Central memory CD4-positive, alpha-beta T cell (primary cell): ENCODE data around the gene ESRP2.

ENCODE experiments used
- DNase-seq: peaks from one replicate; pipeline ENCODE4 v3.0.0; 2022
- total RNA-seq, 3 experiments: gene quantifications; one replicate each; lab custom pipeline; 2026; lab: John Stamatoyannopoulos, UW

ESRP2 gene
- total RNA-seq, result 0.19 to 0.71 (median 0.39) reads per million in 3 experiments

DNA sequence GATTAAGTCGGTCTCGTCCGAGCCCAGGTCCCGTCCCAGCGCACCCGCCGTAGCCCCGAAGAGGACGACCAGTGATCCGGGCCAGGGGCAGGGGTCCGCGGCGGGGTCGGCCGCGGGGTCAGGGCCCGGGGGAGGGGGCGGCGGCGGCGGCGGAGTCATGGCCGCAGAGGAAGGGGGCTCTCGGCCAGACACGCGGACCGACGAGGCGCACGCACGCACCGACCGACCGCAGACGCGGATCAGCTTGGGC, at the start of gene ESRP2:
Gene ESRP2 (minus strand): TSS at position 241 of the 250 bp plus-strand sequence. CDS start 82 bp downstream, at position 159.
- DNase-seq, result no peak

- no peak for DNase-seq
These were observed 49.8 kb upstream of the ESRP2 start for GRCh38 chr16:68285683-68286082.

DNA sequence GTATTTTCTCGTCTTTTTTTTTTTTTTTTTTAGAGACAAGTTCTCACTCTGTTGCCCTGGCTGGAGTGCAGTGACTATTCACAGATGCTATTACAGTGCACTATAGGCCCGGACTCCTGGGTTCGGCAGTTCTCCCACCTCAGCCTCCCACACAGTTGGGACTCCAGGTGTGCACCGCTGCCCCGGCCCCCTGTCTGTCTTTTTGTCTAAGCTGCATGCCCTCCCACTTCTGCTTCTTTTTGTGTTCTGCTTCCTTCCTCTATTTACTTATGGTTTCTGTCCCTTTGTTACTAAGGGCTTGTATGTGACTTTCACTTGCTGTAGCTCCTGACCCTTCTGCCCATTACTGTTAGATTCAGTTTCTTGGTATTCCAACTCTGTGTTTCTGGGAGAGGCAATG, 48.9 kb upstream of the ESRP2 start:
- DNase-seq, result no peak

DNA sequence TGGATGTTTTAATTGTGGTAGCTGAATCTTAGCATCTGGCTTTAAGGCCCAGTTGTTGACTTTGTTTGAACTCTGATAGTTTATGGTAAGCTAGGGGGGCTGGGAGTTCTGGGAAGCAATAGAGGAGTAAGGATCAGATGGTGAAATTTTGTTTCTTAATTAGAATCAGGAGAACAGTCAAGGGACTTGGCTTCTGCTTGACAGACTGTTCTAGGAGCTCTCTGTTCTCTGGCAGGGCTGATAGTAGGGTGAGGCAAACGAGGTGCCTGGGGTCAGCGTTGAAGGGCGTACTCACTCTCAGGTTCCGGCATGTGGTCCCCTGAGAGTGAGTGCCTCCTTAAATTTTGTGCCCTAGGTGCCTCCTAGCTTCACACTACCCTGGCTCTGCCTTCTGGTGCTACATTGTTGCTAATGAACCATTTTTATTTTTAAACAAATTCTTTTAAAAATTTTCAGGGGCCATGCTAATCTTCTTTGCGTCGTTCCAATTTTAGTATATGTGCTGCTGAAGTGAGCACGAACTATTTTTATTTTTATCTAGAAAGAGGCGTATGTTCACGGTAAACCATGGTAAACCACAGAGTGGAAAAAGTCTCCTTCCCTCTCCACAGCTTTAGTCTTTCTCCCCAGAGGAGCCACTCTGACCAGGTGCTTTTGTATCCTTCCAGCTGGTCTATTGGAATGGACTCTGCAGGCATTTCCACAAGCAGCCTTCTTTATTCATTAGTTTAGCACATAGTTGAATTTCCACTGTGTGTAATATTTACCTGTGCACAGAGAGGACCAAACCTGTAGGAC, 48.1 kb upstream of the ESRP2 start:
- no peak for DNase-seq

DNA sequence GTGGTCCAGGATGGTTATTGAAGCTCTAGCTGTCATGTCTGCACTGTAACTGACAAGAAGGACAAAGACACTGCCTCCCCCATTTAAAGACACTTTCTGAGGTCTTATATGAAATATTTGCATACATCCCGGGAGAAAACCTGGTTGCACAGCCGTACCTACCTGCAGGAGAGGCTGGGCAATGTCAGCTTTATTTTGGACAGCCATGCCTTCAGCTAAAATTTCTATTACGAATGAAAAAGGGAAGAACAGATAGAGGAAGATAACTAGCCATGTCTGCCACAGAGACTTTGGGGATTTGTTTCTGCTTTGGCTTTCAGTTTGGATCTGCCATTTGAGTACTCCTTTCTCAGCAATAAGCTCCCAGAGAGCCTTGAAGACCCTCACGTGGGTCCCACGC, 47.4 kb upstream of the ESRP2 start:
- DNase-seq, result no peak

DNA sequence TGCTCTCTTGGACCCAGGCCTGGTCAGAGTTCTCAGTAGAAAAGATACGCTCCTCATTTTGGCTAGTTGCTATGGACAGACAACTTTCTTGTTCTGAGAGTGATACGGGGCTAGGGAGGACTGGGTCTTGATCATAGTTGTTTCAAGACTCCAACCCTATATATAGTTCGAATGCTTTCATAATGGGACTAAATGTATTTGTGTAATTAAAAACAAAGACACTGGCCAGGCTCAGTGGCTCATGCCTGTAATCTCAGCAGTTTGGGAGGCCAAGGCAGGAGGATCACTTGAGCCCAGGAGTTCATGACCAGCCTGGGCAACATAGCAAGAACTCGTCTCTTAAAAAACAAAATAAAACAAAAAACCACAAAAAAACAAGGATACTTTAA, 46.1 kb upstream of the ESRP2 start:
- no peak for DNase-seq

- peak; percentile 52 for DNase-seq
These were observed 45.6 kb upstream of the ESRP2 start for GRCh38 chr16:68281368-68282063.

GRCh38 chr16:68279726-68280558, 44.0 kb upstream of the ESRP2 start:
- no peak for DNase-seq

DNA sequence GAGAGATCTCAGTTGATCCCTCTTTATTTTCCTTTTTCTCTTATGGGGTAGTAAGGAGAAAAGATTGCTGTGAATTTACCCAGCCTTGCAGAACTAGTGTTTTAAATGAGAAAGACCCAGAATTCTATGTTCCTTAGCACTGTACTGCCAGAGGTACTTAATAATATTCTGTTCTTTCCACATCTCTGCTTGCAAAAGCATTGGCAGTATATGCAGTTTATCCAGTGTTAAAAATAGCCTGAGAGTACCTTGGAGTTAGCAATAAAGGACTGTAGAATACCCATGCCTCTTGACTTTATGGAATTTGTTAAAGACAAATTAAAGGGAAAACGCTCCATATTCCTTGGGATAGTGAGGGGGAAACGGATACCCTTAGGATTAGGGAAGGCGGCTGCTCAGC, 40.3 kb upstream of the ESRP2 start:
- DNase-seq, result no peak

DNA sequence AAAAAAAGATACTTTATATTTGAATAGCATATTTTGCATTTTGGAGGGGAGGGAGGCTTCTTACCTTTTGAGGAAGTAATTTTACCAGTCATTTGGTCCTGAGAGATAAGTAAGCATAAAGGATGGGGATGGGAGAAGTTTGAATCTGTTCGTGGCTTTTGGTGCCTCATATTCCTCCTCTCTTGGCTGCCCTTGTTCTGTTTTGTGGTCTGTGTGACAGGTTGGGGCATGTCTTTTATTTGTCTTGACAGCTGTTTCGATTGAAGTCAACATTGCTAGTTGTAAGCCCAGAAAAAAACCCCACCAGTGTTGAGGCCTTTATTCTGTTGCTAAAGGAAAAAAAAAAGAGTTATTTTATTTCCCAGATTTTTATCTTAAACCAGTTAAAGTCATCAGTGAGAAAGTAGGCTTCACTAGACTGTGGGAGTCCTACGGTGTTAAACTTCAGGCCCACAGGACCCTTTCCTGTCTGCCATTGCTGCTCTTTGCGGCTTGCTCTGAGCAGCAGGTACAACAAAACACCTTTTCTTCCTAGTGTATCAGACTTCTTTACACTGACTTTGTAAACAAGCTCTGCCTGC, 39.8 kb upstream of the ESRP2 start:
- DNase-seq, result peak; percentile 77

DNA sequence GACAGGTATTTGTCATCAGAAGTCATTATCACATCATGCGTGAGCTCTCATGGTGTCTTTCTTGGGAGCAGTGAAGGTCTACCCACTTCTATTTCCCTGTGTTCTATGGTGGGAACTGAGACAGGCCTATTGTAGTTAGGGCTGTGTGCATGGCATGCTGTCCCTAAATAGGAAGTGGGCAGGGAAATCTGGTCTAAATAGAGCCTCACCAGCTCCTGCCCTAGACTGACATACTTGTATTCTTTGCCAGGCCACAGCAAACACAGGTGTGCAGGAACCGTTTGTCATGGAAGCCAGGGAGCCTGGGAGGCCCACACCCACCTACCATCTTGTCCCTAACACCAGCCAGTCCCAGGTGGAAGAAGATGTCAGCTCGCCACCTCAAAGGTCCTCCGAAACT, 38.5 kb upstream of the ESRP2 start:
- no peak for DNase-seq

GRCh38 chr16:68273896-68274295, 38.0 kb upstream of the ESRP2 start:
- DNase-seq, result no peak

- no peak for DNase-seq
These were observed 37.5 kb upstream of the ESRP2 start for GRCh38 chr16:68273459-68273858.

GRCh38 chr16:68272507-68273209, 36.7 kb upstream of the ESRP2 start:
- DNase-seq, result peak; percentile 75

GRCh38 chr16:68270353-68270752, 34.4 kb upstream of the ESRP2 start:
- no peak for DNase-seq

DNA sequence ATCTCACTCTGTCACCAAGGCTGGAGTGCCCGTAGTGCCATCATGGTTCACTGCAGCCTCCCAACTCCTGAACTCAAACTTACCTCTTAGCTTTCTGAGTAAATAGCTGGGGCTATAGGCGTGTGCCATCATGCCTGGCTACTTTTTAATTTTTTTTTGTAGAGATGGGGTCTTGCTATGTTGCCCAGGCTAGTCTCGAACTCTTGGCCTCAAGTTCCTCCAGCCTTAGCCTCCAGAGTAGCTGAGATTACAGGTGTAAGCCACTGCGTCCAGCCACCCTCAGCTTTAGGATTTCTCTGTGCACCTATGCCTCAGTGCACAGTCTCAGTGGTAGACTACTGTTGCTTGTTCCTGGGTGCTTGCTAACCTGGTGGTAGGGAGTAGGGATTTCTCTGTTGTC, 33.9 kb upstream of the ESRP2 start:
- no peak for DNase-seq

- DNase-seq, result no peak
These were observed 31.9 kb upstream of the ESRP2 start for GRCh38 chr16:68267612-68268405.

GRCh38 chr16:68265078-68265920, 29.4 kb upstream of the ESRP2 start:
- peak; percentile 51 for DNase-seq

GRCh38 chr16:68264128-68265077, 28.5 kb upstream of the ESRP2 start, which contains the start of gene SLC7A6:
SLC7A6 (plus strand) TSS chr16:68264526; CDS start chr16:68274727, 10,201 bp downstream.
- peak; percentile 85 for DNase-seq
